HG03097 (cell line): Measurements from ENCODE around the gene LCN10.
"Not testable (repeated sequence)": the region's sequence is repeated elsewhere in the genome, so short reads cannot be mapped to it uniquely, and the experiment has no call there.

ENCODE experiments used
- ATAC-seq: cut with Tn5 transposase; IDR thresholded peaks from one replicate; pipeline ENCODE4 v1.9.1; 2021; ENCODE audit not compliant: unreplicated experiment, low FRiP score

Gene LCN10

DNA sequence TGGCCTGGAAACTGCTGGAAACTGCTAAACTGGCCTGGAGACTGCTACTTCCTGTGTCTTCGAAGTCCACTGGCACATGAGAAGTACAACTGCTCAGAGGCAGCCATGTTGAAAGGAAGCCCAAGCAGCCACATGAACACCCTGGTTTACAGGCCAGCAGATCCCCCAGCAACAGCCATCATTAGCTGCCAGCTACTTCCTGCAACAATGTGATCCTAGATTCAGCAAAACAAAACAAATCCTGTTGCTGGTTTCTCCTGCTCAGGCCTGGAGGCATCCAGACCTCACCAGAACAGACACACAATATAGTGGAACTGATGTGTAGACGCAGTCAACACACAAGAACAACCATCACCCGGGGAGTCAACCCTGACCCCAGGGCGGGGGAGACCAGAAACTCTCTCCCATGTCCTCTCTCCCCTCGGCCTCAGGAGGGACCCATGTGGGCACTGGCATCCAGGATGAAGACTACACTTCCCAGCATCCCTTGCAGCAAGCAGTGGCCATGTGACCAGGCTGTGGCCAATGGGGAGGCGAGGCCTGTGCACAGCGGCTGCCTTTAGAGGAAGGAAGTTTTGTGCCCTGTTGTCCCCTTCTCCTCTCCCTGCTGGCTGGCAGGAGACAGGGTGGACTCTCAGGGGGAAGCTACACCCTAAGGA, 30.8 kb upstream of the LCN10 start:
- no peak for ATAC-seq

GRCh38 chr9:136771907-136772415, 29.2 kb upstream of the LCN10 start:
- ATAC-seq: no peak

GRCh38 chr9:136769710-136770191, 27.0 kb upstream of the LCN10 start:
- ATAC-seq: no peak

GRCh38 chr9:136766410-136767120, 23.8 kb upstream of the LCN10 start:
- not testable (repeated sequence) for ATAC-seq

DNA sequence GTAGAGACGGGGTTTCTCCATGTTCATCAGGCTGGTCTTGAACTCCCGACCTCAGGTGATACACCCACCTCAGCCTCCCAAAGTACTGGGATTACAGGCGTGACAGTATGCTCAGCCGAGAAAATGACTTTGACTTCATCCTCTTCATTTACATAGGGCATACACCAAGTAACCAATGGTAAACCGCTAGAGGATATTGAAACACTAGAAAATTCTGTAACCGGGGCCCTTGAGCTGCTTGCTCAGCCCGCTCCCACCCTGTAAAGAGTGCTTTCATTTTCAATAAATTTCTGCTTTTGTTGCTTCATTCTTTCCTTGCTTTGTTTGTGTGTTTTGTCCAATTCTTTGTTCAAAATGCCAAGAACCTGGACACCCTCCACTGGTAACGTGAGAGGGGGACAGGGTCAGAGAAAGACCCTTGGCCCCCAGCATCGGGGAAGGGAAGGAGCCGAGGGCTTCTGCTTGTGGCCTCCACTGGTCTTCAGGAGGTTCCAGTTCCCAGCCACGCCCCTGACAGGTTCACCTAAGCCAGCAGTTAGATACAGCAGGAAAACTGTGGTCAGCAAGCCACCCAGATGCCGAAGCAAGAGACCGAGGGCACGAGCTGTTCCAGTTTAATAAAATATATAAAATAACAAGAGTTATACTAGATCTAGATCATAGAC, 23.1 kb upstream of the LCN10 start:
- not testable (repeated sequence) for ATAC-seq

DNA sequence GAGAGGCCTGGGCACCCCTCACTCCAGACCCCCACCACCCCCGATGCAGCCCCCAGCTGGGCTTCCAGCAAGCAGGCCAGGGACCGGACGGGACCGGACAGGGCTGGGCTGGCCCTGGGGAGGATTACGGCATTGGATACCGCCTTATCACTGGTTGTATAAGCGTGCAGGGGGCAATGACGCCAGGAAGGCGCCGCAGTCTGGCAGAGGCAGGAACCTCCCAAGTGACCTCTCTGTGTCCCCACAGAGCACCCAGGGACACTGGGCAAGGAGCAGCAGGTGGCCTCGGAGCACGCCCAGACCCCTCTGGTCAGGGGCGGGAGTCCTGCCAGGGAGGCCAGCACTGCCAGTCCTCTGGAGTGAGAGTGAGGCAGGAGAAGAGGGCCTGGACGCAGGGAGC, 22.3 kb upstream of the LCN10 start:
- no peak for ATAC-seq

DNA sequence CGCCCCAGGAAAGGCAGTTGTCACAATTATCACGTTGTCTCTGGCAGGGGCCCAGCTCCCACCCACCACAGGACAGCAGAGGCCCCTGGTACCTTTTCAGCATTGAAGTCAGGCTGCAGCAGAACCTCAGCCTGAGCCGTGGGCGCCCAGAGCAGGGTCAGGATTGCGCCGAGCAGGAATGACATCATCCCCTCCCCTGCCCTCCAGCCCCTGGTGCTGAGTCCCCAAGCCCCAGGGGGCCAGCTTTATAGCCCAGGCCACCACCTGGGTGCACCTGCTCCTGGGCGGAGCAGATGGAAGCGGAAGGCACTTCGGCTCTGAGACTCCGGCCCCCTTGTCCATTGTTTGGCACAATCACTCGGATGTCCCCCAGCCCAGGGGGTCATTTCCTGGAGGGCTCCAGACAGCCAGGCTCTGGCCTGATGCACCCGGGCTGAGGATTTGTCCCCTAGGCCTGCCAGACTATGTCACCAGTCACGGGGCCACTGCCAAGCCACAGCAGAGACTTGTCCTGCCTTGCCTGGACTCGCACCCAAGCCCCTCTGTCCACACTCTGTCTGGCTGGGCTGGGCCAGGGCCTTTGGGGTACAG, 21.7 kb upstream of the LCN10 start, which contains the start of gene LCN15:
TSS of gene LCN15 (minus strand) at position 218 of the 591 bp plus-strand sequence. CDS start at position 188, 30 bp downstream.
- no peak for ATAC-seq

- ATAC-seq: no peak
Measured at GRCh38 chr9:136763649-136764035, 20.9 kb upstream of the LCN10 start.

DNA sequence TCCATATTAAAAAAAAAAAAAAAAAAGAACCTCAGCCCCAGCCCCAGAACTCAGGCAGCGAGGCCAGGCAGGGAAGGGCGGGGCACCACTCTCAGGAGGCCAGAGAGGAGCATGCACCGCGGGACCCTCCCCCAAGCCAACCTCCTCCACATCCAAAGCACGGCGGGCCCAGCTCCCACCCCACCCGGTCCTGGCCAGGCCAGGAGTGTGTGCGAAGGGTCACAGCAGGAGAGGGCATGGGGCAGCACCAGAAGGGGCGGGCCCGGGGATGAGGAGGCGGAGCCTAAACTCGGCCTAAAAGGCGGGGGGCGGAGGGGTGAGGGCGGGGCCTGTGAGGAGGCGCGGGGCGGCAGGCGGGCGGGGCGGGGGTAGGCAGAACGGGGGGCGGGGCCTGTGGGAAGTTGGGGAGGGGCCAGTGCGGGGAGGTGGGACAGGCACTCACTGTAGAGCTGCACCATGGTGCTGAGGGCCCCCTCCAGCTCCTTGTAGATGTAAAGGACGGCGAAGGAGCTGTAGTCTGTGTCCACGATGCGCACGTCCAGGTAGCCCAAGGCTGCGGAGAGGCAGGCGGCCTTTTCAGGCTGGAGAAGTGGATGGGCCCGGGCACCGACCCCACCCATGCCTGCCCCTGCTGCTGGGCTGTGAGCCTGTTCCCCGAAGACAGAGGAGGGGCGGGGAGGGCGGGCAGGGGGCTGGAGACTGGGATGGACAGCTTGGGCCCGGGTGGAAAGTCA, 20.3 kb upstream of the LCN10 start:
- no peak for ATAC-seq

DNA sequence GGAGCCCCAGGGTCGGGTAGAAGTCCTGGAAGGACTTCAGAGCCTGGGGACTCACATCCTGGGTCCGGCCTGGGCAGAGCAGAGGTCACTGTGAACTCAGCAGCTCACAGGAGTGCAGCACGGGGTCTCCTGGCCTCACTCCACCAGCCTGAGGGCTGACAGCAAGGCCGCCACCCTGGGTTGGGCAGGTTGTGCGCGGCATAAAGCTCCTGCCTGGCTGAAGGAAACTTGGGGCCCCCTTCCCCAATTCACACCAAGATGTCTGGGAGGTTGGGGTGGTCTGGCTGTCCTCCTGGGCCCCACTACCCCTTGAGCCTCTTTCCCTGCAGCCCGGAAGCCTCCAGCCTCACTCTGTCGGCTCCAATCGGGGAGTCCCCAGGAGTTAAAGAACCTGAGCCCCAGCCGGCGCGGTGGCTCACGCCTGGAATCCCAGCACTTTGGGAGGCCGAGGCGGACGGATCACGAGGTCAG, 19.5 kb upstream of the LCN10 start:
- ATAC-seq: no peak

DNA sequence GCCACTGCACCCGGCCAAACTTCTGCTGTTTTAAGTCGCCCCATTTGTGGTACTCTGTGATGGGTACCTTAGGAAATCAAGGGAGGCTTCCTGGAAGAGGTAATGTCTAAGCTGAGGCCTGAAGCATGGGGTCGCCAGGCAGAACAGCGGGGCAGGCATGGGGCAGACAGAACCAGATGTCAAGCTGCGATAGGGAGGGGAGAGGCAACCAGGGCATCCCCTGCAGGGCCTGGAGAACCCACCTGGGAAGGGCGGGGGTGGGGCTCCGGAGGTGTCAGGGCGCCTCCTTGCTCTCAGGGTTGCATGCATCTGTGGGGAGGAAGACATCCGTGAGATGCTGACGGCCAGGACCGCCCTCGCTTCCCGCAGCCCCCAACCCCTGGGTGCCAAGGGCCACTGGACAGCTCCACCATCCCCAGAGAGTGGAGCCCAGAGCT, 18.8 kb upstream of the LCN10 start:
- no peak for ATAC-seq

DNA sequence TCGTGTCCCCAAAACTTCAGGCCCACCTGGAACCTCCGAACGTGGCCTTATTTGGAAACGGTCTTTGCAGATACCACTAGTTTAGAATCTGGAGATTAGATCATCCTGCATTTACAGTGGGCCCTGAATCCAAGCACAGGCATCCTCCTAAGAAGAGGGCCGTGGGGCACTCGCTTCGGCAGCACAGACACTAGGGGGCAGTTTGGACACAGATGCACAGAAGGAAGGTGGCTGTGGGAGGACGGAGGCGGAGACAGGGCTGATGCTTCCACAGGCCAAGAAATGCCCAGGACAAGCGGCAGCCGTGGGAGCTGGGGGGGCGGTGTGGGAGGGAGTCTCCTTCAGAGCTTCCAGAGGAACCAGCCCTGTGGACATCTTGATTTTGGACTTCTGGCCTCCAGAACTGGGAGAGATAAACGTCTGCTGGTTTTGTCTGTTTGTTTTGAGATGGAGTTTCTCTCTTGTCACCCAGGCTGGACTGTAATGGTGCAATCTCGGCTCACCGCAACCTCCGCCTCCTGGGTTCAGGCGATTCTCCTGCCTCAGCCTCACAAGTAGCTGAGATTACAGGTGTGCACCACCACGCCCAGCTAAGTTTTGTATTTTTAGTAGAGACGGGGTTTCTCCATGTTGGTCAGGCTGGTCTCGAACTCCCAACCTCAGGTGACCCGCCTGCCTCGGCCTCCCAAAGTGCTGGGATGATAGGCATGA, 18.2 kb upstream of the LCN10 start:
- ATAC-seq: not testable (repeated sequence)

DNA sequence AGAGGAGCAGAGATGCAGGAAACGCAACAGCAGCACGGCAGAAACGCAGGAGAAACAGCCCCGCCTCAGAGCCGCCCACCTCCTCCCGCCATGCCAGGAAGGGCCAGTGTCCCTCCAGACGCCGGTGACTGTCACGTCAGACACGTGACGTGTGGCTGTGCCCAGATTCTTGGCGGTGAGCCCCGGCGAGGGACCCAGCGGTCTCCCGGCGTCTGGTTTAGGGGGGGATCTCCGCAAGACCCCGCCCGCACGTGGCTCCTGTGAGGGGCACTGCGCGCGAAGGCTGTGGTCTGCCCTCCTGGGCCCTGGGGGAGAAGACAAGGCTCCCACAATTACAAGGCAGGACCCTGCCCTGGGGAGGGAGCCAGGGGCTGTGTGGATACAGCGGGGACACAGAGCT, 17.7 kb upstream of the LCN10 start:
- ATAC-seq: no peak

DNA sequence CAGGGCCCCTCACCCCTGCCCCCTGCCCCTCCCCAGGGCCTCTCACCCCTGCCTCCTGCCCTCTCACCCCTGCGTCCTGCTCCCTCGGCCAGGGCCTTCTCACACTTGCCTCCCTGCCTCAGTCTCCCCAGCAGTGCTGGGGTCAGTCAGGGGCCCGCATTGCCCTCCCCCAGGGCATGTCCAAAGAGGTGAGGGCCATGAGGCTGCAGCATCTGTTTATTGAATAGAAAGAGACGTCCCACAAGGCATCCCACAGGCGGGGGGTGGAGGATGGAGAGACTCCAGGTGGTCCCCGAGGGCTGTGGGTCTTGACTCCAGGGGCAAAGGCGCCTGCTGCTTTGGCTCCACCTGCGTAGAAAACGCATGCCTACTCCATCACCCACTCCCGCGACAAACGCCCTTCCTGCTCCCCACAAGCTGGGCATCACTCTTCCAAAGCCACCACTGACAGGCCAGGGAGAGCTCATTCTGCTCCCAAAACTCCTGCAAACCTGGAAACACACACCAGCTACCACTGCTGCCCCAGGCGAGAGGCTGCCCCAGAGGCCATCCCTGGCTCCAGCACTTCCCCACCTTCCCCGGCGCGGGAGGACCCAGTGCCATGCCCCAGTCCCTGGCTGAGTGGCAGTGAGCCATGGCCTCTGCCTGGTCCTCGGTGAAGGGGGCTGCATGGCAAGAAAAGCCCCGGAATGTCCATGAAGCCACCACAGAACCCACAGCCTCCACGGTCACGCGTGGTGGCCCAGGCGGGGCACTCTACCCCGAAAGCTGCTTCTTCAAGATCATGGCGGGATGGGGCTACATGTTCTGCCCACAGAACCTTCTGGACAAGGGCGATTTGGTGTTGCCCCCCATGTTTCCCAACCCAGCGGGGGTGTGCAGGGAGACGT, 16.9 kb upstream of the LCN10 start:
- no peak for ATAC-seq

GRCh38 chr9:136759001-136759400, 16.3 kb upstream of the LCN10 start:
- ATAC-seq: no peak

DNA sequence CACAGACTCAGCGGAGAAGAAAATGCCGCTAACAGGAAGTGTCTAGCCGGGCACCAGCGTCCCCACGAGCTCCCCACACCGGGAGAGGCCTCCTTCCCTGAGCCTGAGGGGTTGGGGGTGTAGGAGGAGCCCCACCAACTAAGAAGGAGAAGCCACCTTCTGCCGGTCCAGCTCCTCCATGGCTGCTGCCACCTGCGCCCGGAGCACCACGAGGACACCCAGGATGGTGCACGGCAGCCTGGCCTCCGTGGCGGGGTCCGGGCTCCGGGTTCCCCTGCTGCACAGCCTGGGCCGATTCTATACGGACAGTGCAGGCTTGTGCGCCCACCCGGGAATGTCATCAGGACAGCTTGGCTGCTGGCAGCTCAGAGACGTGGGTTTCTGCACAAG, 15.0 kb upstream of the LCN10 start:
- ATAC-seq: no peak

GRCh38 chr9:136757328-136757727, 14.6 kb upstream of the LCN10 start:
- ATAC-seq: no peak

- ATAC-seq: no peak
Measured at GRCh38 chr9:136756836-136757235, 14.1 kb upstream of the LCN10 start.

- ATAC-seq: no peak
Measured at GRCh38 chr9:136756134-136756438, 13.3 kb upstream of the LCN10 start.
